ENCODE measurements around the gene KIAA0408. TPM values are rescaled to one million over a fixed set of nuclear protein-coding genes. Genes with fewer than 3 reads are reported as not detected.
A peak's percentile ranks its signal among the peaks of the same experiment; 100 is the strongest.

KIAA0408 gene
- total RNA-seq (2014; rRNA removed; shearing (Covaris generic)) = 0.49 TPM in 1 of 2 replicates, not detected in the other

DNA sequence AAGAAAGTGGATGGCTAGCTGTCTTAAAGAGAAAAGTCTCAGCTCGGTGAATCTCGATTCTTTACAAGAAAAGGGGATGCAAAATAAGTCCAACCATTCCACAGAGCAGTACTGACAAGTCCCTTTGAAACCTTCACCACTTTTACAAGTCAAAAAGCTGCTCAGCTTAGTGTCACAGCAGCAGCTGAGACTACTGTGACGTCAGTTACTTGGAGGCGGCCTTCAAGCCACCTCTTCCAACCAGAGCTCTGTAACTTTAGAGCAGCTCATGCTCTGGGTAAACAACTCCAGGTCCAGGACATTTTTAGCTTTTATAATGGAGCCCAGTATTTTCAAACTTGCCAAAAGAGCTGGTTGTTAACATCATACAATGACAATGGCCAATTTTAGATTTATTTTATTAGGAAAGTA, at the start of gene KIAA0408:
Gene KIAA0408, minus strand, starts transcription at position 159 of the 411 bp plus-strand sequence. CDS start 5,408 bp downstream, outside the sequence.
- in situ Hi-C loops (cut with HindIII; ENCODE audit: low sequenced_read_pairs) = no loop called here
- DNase-seq (ENCODE audit: low spot score) = peak; percentile 40

GRCh38 chr6:127506894-127507293, 47.7 kb upstream of the KIAA0408 start:
- in situ Hi-C loops (cut with HindIII; ENCODE audit: low sequenced_read_pairs) = no loop called here
- no peak for DNase-seq (ENCODE audit: low spot score)

DNA sequence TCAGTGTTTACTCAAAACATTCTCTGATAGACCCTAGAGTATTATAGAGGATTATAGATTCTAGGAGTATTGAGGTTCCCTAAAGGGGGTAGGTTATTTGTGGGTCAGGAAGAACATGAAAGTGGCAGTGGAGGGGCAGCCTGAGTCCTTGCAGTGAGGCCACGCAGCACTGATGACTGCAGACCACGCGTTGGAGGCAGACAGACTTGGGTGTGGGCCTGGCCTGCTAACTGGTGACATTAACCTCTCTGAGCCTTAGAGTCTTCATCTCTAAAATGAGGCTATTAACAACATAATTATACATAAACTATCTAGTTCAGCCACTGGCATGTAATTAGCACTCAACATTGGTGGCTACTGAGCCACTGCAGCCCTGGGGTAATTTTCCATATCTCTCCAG, 43.8 kb upstream of the KIAA0408 start:
- no peak for DNase-seq (ENCODE audit: low spot score)
- in situ Hi-C loops (cut with HindIII; ENCODE audit: low sequenced_read_pairs) = no loop called here

DNA sequence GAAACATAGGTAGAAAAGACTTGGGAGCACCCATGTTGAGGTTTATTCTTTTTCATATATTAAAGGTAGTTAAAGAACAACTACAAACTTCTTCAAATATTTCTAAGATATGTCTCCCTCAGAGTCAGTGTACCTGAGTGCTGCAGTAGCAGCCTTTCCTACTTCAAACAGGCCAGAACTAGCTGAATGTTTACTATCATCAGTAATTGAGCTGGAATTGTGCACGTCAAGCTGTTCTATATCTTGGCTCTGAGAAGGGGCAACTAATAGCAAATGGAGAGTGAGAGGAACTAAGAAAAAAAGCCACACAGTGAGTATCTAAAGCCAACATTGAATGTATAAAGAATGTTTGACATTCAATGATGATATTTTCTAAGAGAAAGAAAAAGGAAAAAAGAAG, 38.2 kb upstream of the KIAA0408 start:
- no peak for DNase-seq (ENCODE audit: low spot score)
- in situ Hi-C loops (cut with HindIII; ENCODE audit: low sequenced_read_pairs) = no loop called here

DNA sequence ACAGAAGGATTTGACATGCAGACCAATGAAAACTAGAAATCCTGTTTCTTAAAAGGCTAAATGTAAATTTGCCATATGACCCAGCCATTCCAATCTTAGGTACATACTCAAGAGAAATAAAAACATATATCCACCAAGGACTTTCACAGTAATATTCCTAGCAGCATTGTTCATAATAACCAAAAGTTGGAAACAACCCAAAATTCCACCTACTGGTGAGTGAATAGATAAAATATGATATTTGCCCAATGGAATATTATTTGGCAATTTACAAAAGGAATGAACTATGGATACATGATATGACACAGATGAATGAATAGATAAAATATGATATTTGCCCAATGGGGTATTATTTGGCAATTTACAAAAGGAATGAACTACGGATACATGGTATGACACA, 37.3 kb upstream of the KIAA0408 start:
- no peak for DNase-seq (ENCODE audit: low spot score)
- in situ Hi-C loops (cut with HindIII; ENCODE audit: low sequenced_read_pairs) = no loop called here

- DNase-seq (ENCODE audit: low spot score) = no peak
- in situ Hi-C loops (cut with HindIII; ENCODE audit: low sequenced_read_pairs) = no loop called here
Measured at GRCh38 chr6:127494240-127494767, 35.1 kb upstream of the KIAA0408 start.

DNA sequence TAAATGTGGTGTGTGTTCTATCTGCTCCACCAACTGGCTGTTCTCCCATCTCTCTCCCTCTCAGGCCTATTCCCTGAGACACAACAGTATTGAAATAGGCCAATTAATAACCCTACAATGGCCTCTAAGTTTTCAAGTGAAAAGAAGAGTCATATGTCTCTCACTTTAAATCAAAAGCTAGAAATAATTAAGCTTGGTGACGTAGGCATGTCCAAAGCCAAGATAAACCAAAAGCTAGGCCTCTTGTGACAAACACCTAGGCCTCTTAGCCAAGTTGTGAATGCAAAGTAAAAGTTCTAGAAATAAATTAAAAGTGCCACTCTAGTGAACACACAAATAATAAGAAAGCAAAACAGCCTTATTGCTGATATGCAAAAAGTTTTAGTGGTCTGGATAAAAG, 30.1 kb upstream of the KIAA0408 start:
- in situ Hi-C loops (cut with HindIII; ENCODE audit: low sequenced_read_pairs) = no loop called here
- no peak for DNase-seq (ENCODE audit: low spot score)

DNA sequence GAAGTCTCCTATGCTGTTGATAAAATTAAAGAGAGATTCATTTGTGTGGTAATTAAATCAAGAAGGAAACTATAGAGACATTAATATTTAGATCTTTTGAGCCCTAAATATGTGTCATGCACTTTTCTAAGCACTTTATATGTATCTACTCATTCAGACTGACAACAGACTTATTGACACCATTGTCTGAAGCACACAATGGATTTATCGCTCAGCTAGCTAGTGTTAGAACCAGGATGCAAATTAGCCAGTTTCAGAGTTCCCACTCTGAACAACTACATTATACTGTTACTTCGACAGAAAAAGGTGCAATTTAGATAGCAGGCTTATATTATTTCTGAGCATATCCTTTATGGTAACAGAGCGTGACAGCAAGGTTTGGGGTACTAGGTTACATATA, 27.7 kb upstream of the KIAA0408 start:
- in situ Hi-C loops (cut with HindIII; ENCODE audit: low sequenced_read_pairs) = no loop called here
- no peak for DNase-seq (ENCODE audit: low spot score)

DNA sequence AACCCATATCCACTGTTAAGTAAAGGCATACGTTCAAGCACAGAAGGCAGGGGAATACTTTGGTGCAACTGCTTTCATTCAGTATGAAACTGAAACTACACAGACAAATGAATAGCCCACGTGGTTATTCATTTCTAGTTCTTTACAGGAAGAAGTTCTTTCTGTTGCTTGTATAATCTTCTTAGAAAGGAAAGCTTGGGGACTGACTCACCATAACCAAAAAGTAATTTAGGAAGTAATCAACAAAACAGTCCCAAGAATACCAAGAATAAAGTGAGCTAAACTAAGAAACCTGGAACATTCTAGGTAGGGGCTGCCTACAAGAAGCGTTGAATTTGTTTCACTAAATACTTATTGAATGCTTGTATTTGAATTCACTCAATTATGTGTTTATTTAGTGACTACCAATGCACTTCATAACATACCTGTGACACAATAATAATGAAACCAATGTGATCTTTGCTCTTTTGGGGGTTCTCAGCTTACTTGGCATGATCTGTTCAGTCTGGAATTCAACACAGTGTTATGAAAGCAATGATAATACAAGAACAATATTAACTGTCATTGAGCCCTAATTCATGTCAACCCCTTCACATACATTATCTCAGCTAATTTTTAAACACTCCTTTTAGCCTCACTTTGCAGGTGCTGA, 25.1 kb upstream of the KIAA0408 start:
- in situ Hi-C loops (cut with HindIII; ENCODE audit: low sequenced_read_pairs) = no loop called here
- DNase-seq (ENCODE audit: low spot score) = no peak

- in situ Hi-C loops (cut with HindIII; ENCODE audit: low sequenced_read_pairs) = no loop called here
- DNase-seq (ENCODE audit: low spot score) = no peak
Measured at GRCh38 chr6:127483399-127484055, 24.3 kb upstream of the KIAA0408 start.

DNA sequence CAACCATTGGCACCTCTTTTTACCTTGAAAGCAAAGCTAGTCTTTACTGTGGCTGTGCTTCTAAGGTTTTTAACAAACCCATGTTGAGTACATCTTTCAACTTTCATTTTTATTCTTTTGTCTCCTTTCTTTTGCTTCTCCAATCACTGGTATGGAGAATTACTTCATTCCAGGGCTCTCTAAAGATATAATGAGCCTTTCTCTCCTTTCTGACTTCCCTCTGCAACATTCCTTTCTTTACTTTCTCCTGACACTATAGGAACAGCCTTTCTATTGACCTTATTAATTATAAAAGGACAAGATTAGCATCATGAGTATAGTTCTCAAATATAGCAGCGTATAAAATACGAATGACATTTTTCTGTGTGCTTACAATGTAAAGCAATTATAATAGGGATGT, 23.1 kb upstream of the KIAA0408 start:
- in situ Hi-C loops (cut with HindIII; ENCODE audit: low sequenced_read_pairs) = no loop called here
- DNase-seq (ENCODE audit: low spot score) = no peak

DNA sequence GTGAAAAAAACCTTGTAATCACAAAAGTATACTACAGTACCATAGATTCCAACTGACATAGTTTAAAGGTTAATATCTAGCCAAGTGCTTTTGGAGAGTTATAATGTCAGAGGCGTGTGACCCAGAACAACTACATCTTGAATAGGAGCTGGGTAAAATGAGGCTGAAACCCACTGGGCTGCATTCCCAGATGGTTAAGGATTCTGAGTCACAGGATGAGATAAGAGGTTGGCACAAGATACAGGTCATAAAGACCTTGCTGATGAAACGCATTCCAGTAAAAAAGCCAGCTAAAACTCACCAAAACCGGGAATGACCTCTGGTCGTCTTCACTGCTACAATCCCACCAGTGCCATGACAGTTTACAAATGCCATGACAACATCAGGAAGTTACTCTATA, 22.4 kb upstream of the KIAA0408 start:
- in situ Hi-C loops (cut with HindIII; ENCODE audit: low sequenced_read_pairs) = no loop called here
- no peak for DNase-seq (ENCODE audit: low spot score)

DNA sequence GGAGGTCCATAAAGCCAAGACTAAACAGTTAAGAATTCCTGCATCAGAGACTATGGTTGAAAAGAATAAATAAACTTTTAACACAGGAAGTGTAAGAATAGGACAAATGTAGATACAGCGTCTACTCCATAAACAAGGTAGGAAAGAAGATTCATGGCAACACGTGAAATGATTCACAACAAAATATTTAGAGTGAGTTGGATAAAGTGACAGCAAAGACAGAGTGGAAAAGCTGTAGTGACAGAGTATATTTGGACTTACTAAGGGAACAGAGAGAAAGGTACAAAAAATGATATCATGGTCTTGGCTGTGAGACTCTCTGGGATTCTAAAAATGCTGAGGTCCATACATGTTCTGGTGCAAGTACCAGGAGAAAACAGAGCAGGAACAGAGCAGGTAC, 21.9 kb upstream of the KIAA0408 start:
- in situ Hi-C loops (cut with HindIII; ENCODE audit: low sequenced_read_pairs) = no loop called here
- DNase-seq (ENCODE audit: low spot score) = no peak

DNA sequence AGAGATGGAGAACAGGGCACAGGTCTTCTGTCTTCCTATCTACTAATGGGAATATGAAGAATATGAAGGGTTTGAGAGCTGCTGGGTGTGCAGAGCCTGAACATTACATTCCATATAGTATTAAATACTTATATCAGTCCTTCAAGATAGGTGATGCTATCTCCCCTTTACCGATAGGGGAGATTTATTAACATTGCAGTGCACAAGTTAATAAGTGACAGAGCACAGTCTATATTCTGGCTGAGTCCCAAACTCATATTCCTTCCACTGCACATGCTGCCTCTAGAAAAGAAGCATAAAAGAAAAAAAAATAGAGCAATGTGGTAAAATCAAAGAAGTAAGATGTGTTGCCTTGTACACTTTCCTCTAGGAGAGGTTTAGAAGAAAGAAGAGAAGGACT, 18.5 kb upstream of the KIAA0408 start:
- in situ Hi-C loops (cut with HindIII; ENCODE audit: low sequenced_read_pairs) = no loop called here

DNA sequence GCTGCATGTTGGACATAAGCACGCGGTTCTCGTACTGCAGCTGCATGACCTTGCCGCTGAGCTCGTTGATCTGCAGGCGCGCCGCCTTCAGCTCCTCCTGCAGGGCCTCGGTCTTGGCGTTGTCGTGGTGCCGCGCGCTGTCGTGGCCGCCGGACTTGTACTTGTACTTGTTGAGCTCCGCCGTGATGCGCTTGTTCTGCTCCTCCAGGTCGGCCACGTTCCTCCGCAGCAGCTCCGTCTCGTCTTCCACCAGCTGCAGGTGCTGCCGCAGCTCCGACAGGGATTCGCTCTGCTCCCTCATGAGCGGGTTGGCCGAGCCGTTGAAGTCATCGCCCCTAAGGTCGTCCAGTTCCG, 16.6 kb upstream of the KIAA0408 start:
- in situ Hi-C loops (cut with HindIII; ENCODE audit: low sequenced_read_pairs) = no loop called here
- DNase-seq (ENCODE audit: low spot score) = no peak

More for the DNA sequence above, 18.5 kb upstream of the KIAA0408 start:
- no peak for DNase-seq (ENCODE audit: low spot score)

DNA sequence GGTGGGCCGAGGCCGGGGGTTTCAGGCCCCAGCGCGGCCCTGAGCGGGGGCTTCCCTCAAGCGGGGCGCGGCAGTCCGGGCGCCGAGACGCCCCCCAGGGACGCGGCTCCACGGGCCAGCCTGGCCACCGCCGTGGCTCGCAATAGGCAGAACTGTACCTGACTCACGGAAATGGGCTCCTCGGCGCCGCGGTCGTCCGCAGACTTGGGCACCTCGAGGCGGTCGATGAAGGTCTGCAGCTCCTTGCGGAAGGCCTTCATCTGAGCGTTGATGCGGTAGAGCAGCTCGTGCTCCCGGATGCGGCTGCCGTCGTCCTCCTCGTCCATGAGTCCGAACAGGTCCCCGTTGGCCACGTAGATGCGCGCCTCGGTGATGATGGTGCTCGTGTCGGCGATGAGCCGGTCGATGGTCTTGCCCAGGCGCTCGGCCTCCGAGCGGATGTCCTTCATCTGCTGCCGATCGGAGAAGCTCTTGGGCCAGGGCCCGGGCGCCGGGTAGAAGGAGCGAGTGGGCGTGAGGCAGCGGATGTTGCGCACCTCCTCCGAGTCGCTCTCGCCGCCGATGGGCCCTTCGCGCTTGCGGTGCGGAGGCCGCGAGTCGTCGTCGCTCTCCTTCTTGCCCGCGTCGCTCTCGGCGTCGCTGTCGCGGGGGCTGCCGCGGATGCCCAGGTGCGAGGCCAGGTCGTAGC, 16.1 kb upstream of the KIAA0408 start:
- no peak for DNase-seq (ENCODE audit: low spot score)
- in situ Hi-C loops (cut with HindIII; ENCODE audit: low sequenced_read_pairs) = no loop called here

GRCh38 chr6:127471379-127472255, 12.4 kb upstream of the KIAA0408 start:
- no peak for DNase-seq (ENCODE audit: low spot score)
- in situ Hi-C loops (cut with HindIII; ENCODE audit: low sequenced_read_pairs) = no loop called here

- in situ Hi-C loops (cut with HindIII; ENCODE audit: low sequenced_read_pairs) = no loop called here
Measured at GRCh38 chr6:127468936-127469335, 9.7 kb upstream of the KIAA0408 start.

DNA sequence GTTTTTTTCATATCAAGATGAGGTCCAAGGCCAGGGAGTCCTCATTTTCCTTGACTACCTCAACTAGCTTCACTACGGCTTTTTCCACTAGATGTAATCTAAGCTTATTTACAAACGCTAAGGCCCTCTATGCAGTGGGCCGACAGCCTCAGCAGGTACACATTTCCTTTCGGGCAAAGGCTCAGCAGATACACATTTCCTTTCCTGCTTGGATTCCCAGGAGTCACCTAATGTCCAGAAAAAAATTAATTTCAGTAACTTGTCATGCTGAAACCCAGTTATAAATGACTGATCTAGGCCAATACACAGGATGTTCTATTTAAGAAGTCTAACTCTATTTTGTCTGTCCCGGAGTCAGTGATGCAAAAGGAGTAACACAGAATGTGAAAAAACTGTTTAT, 7.2 kb upstream of the KIAA0408 start:
- peak; percentile 66 for DNase-seq (ENCODE audit: low spot score)
- in situ Hi-C loops (cut with HindIII; ENCODE audit: low sequenced_read_pairs) = no loop called here

More at GRCh38 chr6:127468936-127469335, 9.7 kb upstream of the KIAA0408 start:
- no peak for DNase-seq (ENCODE audit: low spot score)
